ENCODE data around the gene SH3RF2.
"Not testable (repeated sequence)": the region's sequence is repeated elsewhere in the genome, so short reads cannot be mapped to it uniquely, and the experiment has no call there.

SH3RF2 gene

DNA sequence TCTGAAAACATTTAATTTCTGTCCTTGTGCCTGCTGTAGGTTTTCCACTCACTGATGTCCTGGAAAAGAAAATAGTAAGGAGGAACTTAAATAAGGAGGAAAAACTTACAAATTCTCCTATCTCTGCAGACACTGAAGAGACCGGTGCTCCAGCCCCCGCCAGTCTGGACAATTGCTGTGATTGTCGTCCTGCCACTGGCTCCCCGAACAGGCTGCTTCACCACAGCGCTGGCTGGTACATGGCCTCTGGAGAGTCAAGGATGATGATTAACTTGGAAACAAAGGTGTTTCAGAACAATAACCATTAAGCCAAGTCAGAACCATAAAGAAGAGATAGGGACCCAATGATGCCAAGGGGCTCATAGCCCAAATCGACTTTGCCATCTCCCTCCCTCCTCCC is 161.7 kb downstream of the SH3RF2 start:
- no peak for DNase-seq

DNA sequence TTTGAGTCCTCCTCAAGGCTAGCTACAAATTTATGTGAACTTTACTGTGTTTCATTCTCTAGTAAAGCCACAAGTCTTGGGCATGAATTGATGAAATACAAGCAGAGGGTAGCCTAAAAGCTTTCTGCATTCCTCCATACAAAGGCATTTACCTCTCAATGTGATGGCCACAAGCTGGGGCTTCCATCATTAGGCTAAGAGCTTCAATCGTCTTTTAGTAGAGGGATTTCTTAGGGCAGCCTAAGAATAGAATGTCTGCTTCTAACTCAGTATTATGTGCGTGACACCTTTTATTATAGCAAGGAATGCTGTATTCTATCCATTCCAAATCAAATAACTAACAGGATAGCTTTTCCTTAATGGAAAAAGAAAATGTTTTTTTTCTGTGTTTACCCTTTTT is 165.3 kb downstream of the SH3RF2 start:
- no peak for DNase-seq

GRCh38 chr5:146103594-146103993 is 167.2 kb downstream of the SH3RF2 start:
- DNase-seq: no peak

- DNase-seq: no peak
These were observed 169.1 kb downstream of the SH3RF2 start, which contains the start of gene PLAC8L1 for GRCh38 chr5:146105477-146105876. TSS of gene PLAC8L1 (minus strand) at chr5:146105577. CDS start at chr5:146104311, 1,266 bp downstream.

- DNase-seq: no peak
These were observed 171.5 kb downstream of the SH3RF2 start for GRCh38 chr5:146107901-146108300.

DNA sequence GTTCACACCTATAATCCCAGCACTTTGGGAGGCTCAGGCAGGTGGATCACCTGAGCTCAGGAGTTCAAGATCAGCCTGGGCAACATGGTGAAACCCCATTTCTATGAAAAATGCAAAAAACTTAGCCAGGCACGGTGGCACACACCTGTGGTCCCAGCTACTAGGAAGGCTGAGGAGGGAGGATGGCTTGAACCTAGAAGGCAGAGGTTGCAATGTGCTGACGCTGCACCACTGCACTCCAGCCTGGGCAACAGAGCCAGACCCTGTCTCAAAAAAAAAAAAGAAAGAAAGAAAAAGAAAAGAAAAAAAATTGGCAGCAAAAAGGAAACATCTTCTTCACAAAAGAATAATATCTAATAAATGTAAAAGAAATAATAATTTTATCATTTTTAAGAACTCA is 172.5 kb downstream of the SH3RF2 start:
- DNase-seq: not testable (repeated sequence)

DNA sequence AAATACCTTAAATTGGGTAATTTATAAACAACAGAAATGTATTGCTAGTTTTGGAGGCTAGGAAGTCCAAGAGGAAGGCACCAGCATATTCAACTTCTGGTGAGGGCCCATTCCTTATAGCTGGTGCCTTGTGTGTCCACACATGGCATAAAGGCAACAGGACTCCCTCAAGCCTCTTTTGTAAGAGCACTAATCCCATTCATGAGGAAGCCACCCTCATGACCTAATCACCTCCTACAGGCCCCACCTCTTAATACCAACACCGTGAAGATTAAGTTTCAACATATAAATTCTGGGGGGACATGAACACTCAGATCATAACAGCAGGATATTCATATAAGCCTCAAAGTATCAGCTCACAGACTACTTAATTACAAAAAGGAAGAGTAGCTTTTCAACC is 173.0 kb downstream of the SH3RF2 start:
- DNase-seq: no peak

DNA sequence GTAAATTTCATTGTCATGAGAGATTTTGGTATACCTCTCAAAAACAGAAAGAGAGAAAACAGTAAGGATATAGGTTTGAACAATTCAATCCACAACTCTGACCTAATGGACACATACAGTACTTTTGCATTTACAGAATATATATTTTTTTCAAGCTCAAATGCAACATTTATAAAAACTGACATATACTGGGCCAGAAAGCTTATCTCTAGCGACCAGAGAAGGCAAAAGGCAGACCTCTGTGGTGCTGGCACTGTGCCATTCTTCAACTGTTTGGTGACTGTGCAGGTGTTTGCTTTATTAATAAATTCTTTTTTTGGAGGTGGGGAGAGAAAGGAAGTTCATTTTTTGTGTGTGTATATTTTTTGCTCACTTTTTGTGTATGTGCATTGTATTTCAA is 175.0 kb downstream of the SH3RF2 start:
- no peak for DNase-seq

DNA sequence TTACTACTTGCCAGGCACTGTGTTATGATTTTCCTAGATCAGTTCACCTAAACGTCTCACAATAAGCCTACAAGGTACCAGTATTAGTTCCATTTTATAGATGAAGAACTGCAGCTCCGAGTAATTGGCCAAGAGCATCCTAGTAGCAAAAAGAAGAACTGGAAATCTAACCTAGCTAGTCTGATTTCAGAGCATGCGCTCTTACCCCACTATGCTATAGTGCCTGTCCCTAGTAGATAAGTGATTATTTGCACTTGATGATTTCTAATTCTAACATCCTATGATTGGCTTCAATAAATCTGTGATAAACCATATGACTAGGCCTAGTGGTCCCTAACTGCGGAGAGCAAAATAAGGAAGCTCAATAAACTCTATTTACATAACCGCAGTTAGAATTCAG is 176.1 kb downstream of the SH3RF2 start:
- DNase-seq: no peak
